ENCODE results near the gene GPX5. TPM values are rescaled to one million over a fixed set of nuclear protein-coding genes. Genes with fewer than 3 reads are reported as not detected.
"Not testable (repeated sequence)": the region's sequence is repeated elsewhere in the genome, so short reads cannot be mapped to it uniquely, and the experiment has no call there.

GPX5 gene
- total RNA-seq, 1 donor from 2014 or later = 4.3 TPM

GRCh38 chr6:28497306-28497705 is 28.4 kb upstream of the GPX5 start:
- H3K27ac ChIP-seq (ENCODE audit: low read depth, low read length) = no peak overlapping the region
- H3K9me3 Mint-ChIP-seq (ENCODE audit: unreplicated experiment) = no peaks in the 10 kb centered on the region
- H3K27me3 ChIP-seq (ENCODE audit: insufficient read depth, low read length) = no peaks in the 10 kb centered on the region
- H3K36me3 Mint-ChIP-seq (ENCODE audit: low read depth, unreplicated experiment) = no peaks in the 10 kb centered on the region
- H3K9me3 ChIP-seq (ENCODE audit: insufficient read depth, low read depth, low read length) = no peaks in the 10 kb centered on the region
- no peak for TF ChIP-seq EZH2 (IDR thresholded peaks at IDR 0.05; ENCODE audit: insufficient read depth, low read length)
- TF ChIP-seq CTCF (IDR thresholded peaks at IDR 0.05; ENCODE audit: insufficient read depth, low read depth, low read length) = no peak
- H2AFZ ChIP-seq (ENCODE audit: low read depth, low read length) = no peak overlapping the region
- DNase-seq (ENCODE audit: low read depth) (no peak), FAIRE-seq (no peak)
- H3K36me3 ChIP-seq (ENCODE audit: insufficient read depth, low read length) = no peaks in the 10 kb centered on the region
- no peak overlapping the region for H3K4me3 ChIP-seq (ENCODE audit: insufficient read depth, low read depth, low read length)
- H3K27ac Mint-ChIP-seq (ENCODE audit: unreplicated experiment) = no peak overlapping the region
- H3K79me2 ChIP-seq (ENCODE audit: insufficient read depth, low read length) = no peaks in the 10 kb centered on the region
- no peaks in the 10 kb centered on the region for H3K27me3 Mint-ChIP-seq (ENCODE audit: low read depth, unreplicated experiment)
- H3K4me1 Mint-ChIP-seq (ENCODE audit: low read depth, unreplicated experiment) = no peaks in the 10 kb centered on the region
- no peak overlapping the region for H3K4me2 ChIP-seq (ENCODE audit: low read length)
- no peak overlapping the region for H3K4me3 Mint-ChIP-seq (ENCODE audit: unreplicated experiment)
- no peak overlapping the region for H3K9ac ChIP-seq (ENCODE audit: low read length)
- no peaks in the 10 kb centered on the region for H4K20me1 ChIP-seq (ENCODE audit: insufficient read depth, low read length)
- H3K4me1 ChIP-seq (ENCODE audit: insufficient read depth, low read length) = no peaks in the 10 kb centered on the region

GRCh38 chr6:28497893-28498292 is 27.8 kb upstream of the GPX5 start:
- H3K9ac ChIP-seq (ENCODE audit: low read length) = no peak overlapping the region
- no peak for FAIRE-seq
- H4K20me1 ChIP-seq (ENCODE audit: insufficient read depth, low read length) = no peaks in the 10 kb centered on the region
- no peaks in the 10 kb centered on the region for H3K9me3 ChIP-seq (ENCODE audit: insufficient read depth, low read depth, low read length)
- H3K27me3 ChIP-seq (ENCODE audit: insufficient read depth, low read length) = no peaks in the 10 kb centered on the region
- no peaks in the 10 kb centered on the region for H3K4me1 ChIP-seq (ENCODE audit: insufficient read depth, low read length)
- H3K27me3 Mint-ChIP-seq (ENCODE audit: low read depth, unreplicated experiment) = no peaks in the 10 kb centered on the region
- TF ChIP-seq CTCF (IDR thresholded peaks at IDR 0.05; ENCODE audit: insufficient read depth, low read depth, low read length) = no peak
- TF ChIP-seq EZH2 (IDR thresholded peaks at IDR 0.05; ENCODE audit: insufficient read depth, low read length) = no peak
- no peak overlapping the region for H2AFZ ChIP-seq (ENCODE audit: low read depth, low read length)
- no peaks in the 10 kb centered on the region for H3K36me3 ChIP-seq (ENCODE audit: insufficient read depth, low read length)
- no peaks in the 10 kb centered on the region for H3K36me3 Mint-ChIP-seq (ENCODE audit: low read depth, unreplicated experiment)
- peaks cover 2% of the 10 kb centered on the region for H3K9me3 Mint-ChIP-seq (ENCODE audit: unreplicated experiment)
- H3K4me3 Mint-ChIP-seq (ENCODE audit: unreplicated experiment) = no peak overlapping the region
- no peaks in the 10 kb centered on the region for H3K4me1 Mint-ChIP-seq (ENCODE audit: low read depth, unreplicated experiment)
- no peaks in the 10 kb centered on the region for H3K79me2 ChIP-seq (ENCODE audit: insufficient read depth, low read length)
- H3K27ac Mint-ChIP-seq (ENCODE audit: unreplicated experiment) = no peak overlapping the region
- H3K4me2 ChIP-seq (ENCODE audit: low read length) = no peak overlapping the region
- no peak overlapping the region for H3K27ac ChIP-seq (ENCODE audit: low read depth, low read length)
- no peak for DNase-seq (ENCODE audit: low read depth)
- H3K4me3 ChIP-seq (ENCODE audit: insufficient read depth, low read depth, low read length) = no peak overlapping the region

DNA sequence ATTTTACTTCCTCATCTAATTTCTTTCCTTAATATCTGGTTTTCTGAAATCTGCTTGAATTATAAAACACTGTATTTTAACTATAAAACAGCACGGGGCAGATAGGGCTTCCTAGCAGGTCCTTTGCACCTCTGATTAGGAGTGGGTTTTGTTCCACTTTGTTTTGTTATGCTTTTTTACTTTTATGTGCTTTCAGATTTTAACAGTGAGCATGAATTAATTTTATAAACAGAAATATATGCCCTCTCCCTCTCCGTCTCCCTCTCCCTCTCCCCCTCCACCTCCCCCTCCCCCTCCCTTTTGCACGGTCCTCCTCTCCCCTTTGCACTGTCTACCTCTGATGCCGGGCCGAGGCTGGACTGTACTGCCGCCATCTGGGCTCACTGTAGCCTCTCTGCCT is 24.4 kb upstream of the GPX5 start:
- H3K9ac ChIP-seq (ENCODE audit: low read length) = no peak overlapping the region
- no peaks in the 10 kb centered on the region for H3K36me3 ChIP-seq (ENCODE audit: insufficient read depth, low read length)

DNA sequence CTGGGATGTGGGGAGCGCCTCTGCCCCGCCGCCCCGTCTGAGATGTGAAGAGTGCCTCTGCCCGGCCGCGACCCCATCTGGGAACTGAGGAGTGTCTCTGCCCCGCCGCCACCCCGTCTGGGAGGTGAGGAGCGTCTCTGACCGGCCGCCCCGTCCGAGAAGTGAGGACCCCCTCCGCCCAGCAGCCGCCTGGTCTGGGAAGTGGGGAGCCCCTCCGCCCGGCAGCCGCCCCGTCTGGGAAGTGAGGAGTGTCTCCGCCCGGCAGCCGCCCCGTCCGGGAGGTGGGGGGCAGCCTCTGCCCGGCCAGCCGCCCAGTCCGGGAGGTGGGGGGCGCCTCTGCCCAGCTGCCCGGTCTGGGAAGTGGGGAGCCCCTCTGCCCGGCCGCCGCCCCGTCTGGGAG is 23.5 kb upstream of the GPX5 start:
- H3K9me3 ChIP-seq (ENCODE audit: insufficient read depth, low read depth, low read length); H3K27me3 Mint-ChIP-seq (ENCODE audit: low read depth, unreplicated experiment); H3K9me3 Mint-ChIP-seq (ENCODE audit: unreplicated experiment); H2AFZ ChIP-seq (ENCODE audit: low read depth, low read length); H3K36me3 ChIP-seq (ENCODE audit: insufficient read depth, low read length); H3K4me1 Mint-ChIP-seq (ENCODE audit: low read depth, unreplicated experiment); H4K20me1 ChIP-seq (ENCODE audit: insufficient read depth, low read length); H3K4me1 ChIP-seq (ENCODE audit: insufficient read depth, low read length); DNase-seq (ENCODE audit: low read depth); FAIRE-seq; H3K4me2 ChIP-seq (ENCODE audit: low read length); H3K4me3 Mint-ChIP-seq (ENCODE audit: unreplicated experiment); H3K27ac Mint-ChIP-seq (ENCODE audit: unreplicated experiment); H3K9ac ChIP-seq (ENCODE audit: low read length); H3K27ac ChIP-seq (ENCODE audit: low read depth, low read length); H3K36me3 Mint-ChIP-seq (ENCODE audit: low read depth, unreplicated experiment); H3K4me3 ChIP-seq (ENCODE audit: insufficient read depth, low read depth, low read length); H3K79me2 ChIP-seq (ENCODE audit: insufficient read depth, low read length); H3K27me3 ChIP-seq (ENCODE audit: insufficient read depth, low read length): not testable (repeated sequence)

More for the DNA sequence above, 24.4 kb upstream of the GPX5 start:
- no peak for DNase-seq (ENCODE audit: low read depth)
- H3K27ac Mint-ChIP-seq (ENCODE audit: unreplicated experiment) = no peak overlapping the region
- no peaks in the 10 kb centered on the region for H3K4me1 ChIP-seq (ENCODE audit: insufficient read depth, low read length)
- FAIRE-seq = no peak
- H3K27me3 Mint-ChIP-seq (ENCODE audit: low read depth, unreplicated experiment) = no peaks in the 10 kb centered on the region
- no peaks in the 10 kb centered on the region for H3K79me2 ChIP-seq (ENCODE audit: insufficient read depth, low read length)
- no peaks in the 10 kb centered on the region for H4K20me1 ChIP-seq (ENCODE audit: insufficient read depth, low read length)
- no peaks in the 10 kb centered on the region for H3K36me3 Mint-ChIP-seq (ENCODE audit: low read depth, unreplicated experiment)
- no peak overlapping the region for H3K27ac ChIP-seq (ENCODE audit: low read depth, low read length)
- no peak overlapping the region for H3K4me3 Mint-ChIP-seq (ENCODE audit: unreplicated experiment)
- H3K27me3 ChIP-seq (ENCODE audit: insufficient read depth, low read length) = peaks cover 3% of the 10 kb centered on the region
- no peak overlapping the region for H3K4me2 ChIP-seq (ENCODE audit: low read length)
- H3K4me1 Mint-ChIP-seq (ENCODE audit: low read depth, unreplicated experiment) = peaks cover 3% of the 10 kb centered on the region
- H2AFZ ChIP-seq (ENCODE audit: low read depth, low read length) = no peak overlapping the region
- peaks cover 2% of the 10 kb centered on the region for H3K9me3 Mint-ChIP-seq (ENCODE audit: unreplicated experiment)
- TF ChIP-seq CTCF (IDR thresholded peaks at IDR 0.05; ENCODE audit: insufficient read depth, low read depth, low read length) = no peak
- TF ChIP-seq EZH2 (IDR thresholded peaks at IDR 0.05; ENCODE audit: insufficient read depth, low read length) = no peak
- H3K4me3 ChIP-seq (ENCODE audit: insufficient read depth, low read depth, low read length) = no peak overlapping the region
- no peaks in the 10 kb centered on the region for H3K9me3 ChIP-seq (ENCODE audit: insufficient read depth, low read depth, low read length)
